CD14-positive monocyte (primary cell): ENCODE results near the gene TNNI3K. TPM values are rescaled to one million over a fixed set of nuclear protein-coding genes. Genes with fewer than 3 reads are reported as not detected.

Experiments used
- DNase-seq, 3 donors: peaks; one replicate each; pipeline ENCODE4 v3.0.0-alpha.2; 2011 to 2022
- H2AFZ ChIP-seq: 2 replicates; pipeline ENCODE4 v1.6.0; 2012; ENCODE audit warnings: mild to moderate bottlenecking, low read depth, low read length, inconsistent platforms; ENCODE audit not compliant: insufficient read depth, poor library complexity, severe bottlenecking
- H3K27ac ChIP-seq, 2 donors: 1 replicate in 1 of 2; 2 replicates in 1 of 2; pipeline ENCODE4 v1.5.1; 2012 to 2013; ENCODE audit warnings: low read length in 2 of 2, control low read depth in 1 of 2, inconsistent platforms in 1 of 2, low read depth in 1 of 2, mild to moderate bottlenecking in 1 of 2
- H3K27me3 ChIP-seq, 2 donors: one replicate each; pipeline versions ENCODE4 v1.6.0 to v1.6.1; 2011 to 2013; ENCODE audit warnings: low read length in 2 of 2; ENCODE audit not compliant: control insufficient read depth in 2 of 2, insufficient read depth in 2 of 2
- H3K36me3 ChIP-seq, 2 donors: replicated peaks in 1 of 2; 1 replicate in 1 of 2; 2 replicates in 1 of 2; pipeline versions ENCODE4 v1.5.1 to v1.6.1; 2012 to 2013; ENCODE audit warnings: low read length in 2 of 2, control low read depth in 1 of 2, inconsistent platforms in 1 of 2, mild to moderate bottlenecking in 1 of 2; ENCODE audit not compliant: insufficient read depth in 2 of 2, control insufficient read depth in 1 of 2
- H3K4me1 ChIP-seq, 2 donors: 1 replicate in 1 of 2; 2 replicates in 1 of 2; pipeline versions ENCODE4 v1.5.1 to v1.6.1; 2012 to 2013; ENCODE audit warnings: low read length in 2 of 2, control low read depth in 1 of 2, inconsistent platforms in 1 of 2, mild to moderate bottlenecking in 1 of 2, moderate library complexity in 1 of 2; ENCODE audit not compliant: insufficient read depth in 2 of 2, control insufficient read depth in 1 of 2
- H3K4me2 ChIP-seq: replicated peaks from 2 replicates; pipeline ENCODE3; 2012; ENCODE audit warnings: low read length, moderate library complexity, mild to moderate bottlenecking; ENCODE audit not compliant: poor library complexity, severe bottlenecking; ENCODE audit errors: extremely low read depth
- H3K4me3 ChIP-seq, 3 experiments: fragments of 200-600 bp in 1 of 3; sonication (generic) in 1 of 3; replicated peaks in 1 of 3; 1 replicate in 2 of 3; 2 replicates in 1 of 3; pipeline ENCODE4 v1.5.1; 2011 to 2013; ENCODE audit warnings: low read length in 3 of 3, mild to moderate bottlenecking in 3 of 3, control low read depth in 2 of 3, low read depth in 2 of 3, inconsistent platforms in 1 of 3, moderate library complexity in 1 of 3
- H3K79me2 ChIP-seq: 2 replicates; pipeline ENCODE4 v1.6.0; 2012; ENCODE audit warnings: mild to moderate bottlenecking, control low read depth, inconsistent platforms, low read length, moderate library complexity; ENCODE audit not compliant: insufficient read depth
- H3K9ac ChIP-seq: 2 replicates; pipeline ENCODE4 v1.6.0; 2017; ENCODE audit warnings: low read length, mild to moderate bottlenecking; ENCODE audit not compliant: insufficient read depth, poor library complexity, severe bottlenecking
- H3K9me3 ChIP-seq, 2 donors: replicated peaks in 1 of 2; 1 replicate in 1 of 2; 2 replicates in 1 of 2; pipeline versions ENCODE4 v1.5.1 to v1.6.1; 2012 to 2013; ENCODE audit warnings: low read length in 2 of 2, control low read depth in 1 of 2; ENCODE audit not compliant: control insufficient read depth in 1 of 2, insufficient read depth in 1 of 2
- H4K20me1 ChIP-seq: 2 replicates; pipeline ENCODE4 v1.6.0; 2012; ENCODE audit warnings: mild to moderate bottlenecking, low read length, control low read depth, moderate library complexity; ENCODE audit not compliant: insufficient read depth
- H3K27ac Mint-ChIP-seq, 7 donors: one replicate each; pipeline ENCODE4 v1.8.0; 2020; ENCODE audit warnings: mild to moderate bottlenecking in 7 of 7, mixed read lengths in 7 of 7, moderate library complexity in 6 of 7, inconsistent platforms in 2 of 7
- H3K27me3 Mint-ChIP-seq, 3 donors: one replicate each; pipeline ENCODE4 v1.8.0; 2021 to 2022; ENCODE audit warnings: low read depth in 3 of 3, mild to moderate bottlenecking in 3 of 3, mixed read lengths in 3 of 3, moderate library complexity in 3 of 3, inconsistent platforms in 1 of 3
- H3K36me3 Mint-ChIP-seq, 2 donors: one replicate each; pipeline ENCODE4 v1.8.0; 2020; ENCODE audit warnings: mixed read lengths in 2 of 2, inconsistent platforms in 1 of 2, mild to moderate bottlenecking in 1 of 2
- H3K4me1 Mint-ChIP-seq: one replicate; pipeline ENCODE4 v1.8.0; 2020; ENCODE audit warnings: mild to moderate bottlenecking, mixed read lengths
- H3K4me3 Mint-ChIP-seq, 2 donors: one replicate each; pipeline ENCODE4 v1.8.0; 2020; ENCODE audit warnings: mild to moderate bottlenecking in 2 of 2, mixed read lengths in 2 of 2, moderate library complexity in 1 of 2
- H3K9me3 Mint-ChIP-seq, 7 donors: one replicate each; pipeline ENCODE4 v1.8.0; 2020 to 2022; ENCODE audit warnings: mixed read lengths in 7 of 7, mild to moderate bottlenecking in 6 of 7, moderate library complexity in 6 of 7, inconsistent platforms in 2 of 7
- CTCF ChIP-seq: fragments of 200-600 bp; IDR thresholded peaks from one replicate; pipeline ENCODE4 v1.8.0; 2022; ENCODE audit warnings: antibody characterized with exemption, mild to moderate bottlenecking
- WGBS: methylation state at CpG from one replicate; pipeline ENCODE4 v1.1.5; 2013; ENCODE audit warnings: missing lambda C conversion rate; ENCODE audit not compliant: insufficient coverage; 5-methylcytosine and 5-hydroxymethylcytosine counted together
- intact Hi-C, 2 donors: fragments of 100-400 bp; cut with micrococcal nuclease; formaldehyde crosslinking; loops; one replicate each; pipeline versions ENCODE4 v1.15.0 to v1.15.1; 2023
- polyA plus RNA-seq, 3 donors: library from polyadenylated mRNA; depleted of rRNA in 1 of 3; unstranded in 2 of 3; stranded (reverse) in 1 of 3; fragments of 300-500 nt in 2 of 3; fragments of >200 nt in 1 of 3; fragmentation: Illumina TruSeq in 2 of 3; gene quantifications; 1 replicate in 2 of 3; 2 replicates in 1 of 3; pipeline ENCODE4 v1.2.3, GENCODE V29; 2012 to 2021

The TNNI3K gene
- polyA plus RNA-seq, 3 donors = 0.51 TPM; not detected in 2

DNA sequence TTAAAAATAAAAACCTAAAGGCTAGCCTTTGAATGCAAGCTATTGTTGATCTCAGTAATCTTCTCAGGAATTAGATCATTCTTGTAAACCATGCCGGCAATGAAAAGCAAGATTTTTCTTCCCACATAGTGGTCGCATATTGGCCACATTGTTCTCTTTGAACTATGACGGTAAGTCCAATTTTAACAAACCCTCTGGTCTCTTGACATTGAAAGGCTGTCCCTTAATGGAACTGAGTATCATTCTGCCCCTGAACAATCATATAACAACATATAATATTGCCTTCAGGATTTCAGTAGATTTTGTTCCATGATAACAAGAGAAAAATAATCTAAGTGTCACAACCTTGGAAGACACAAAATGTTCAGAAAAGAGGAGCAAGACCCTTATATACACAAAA, 1.3 kb downstream of the TNNI3K start:
- H3K4me1 Mint-ChIP-seq = no peaks in the 10 kb centered on the region
- peaks cover 0 to 4% (median 1%) of the 10 kb centered on the region in 7 donors for H3K9me3 Mint-ChIP-seq
- Histone ChIP-seq H4K20me1 (no peaks in the 10 kb centered on the region), H3K9ac (no peak overlapping the region), H3K27me3 (no peaks in the 10 kb centered on the region), H3K36me3 (no peaks in the 10 kb centered on the region), H3K4me1 (no peaks in the 10 kb centered on the region), H3K27ac (no peak overlapping the region), H3K4me3 (no peak overlapping the region), H3K9me3 (no peaks in the 10 kb centered on the region), H2AFZ (no peak overlapping the region), H3K79me2 (no peaks in the 10 kb centered on the region), H3K4me2 (no peak overlapping the region)
- 79% methylated on average over 2 of the region's 3 CpGs for WGBS
- no peaks in the 10 kb centered on the region for H3K36me3 Mint-ChIP-seq
- H3K4me3 Mint-ChIP-seq = no peak overlapping the region
- H3K27me3 Mint-ChIP-seq = no peaks in the 10 kb centered on the region
- DNase-seq = no peak
- TF ChIP-seq CTCF = no peak
- no peak overlapping the region for H3K27ac Mint-ChIP-seq
- intact Hi-C loops = no loop called here

- no peak for TF ChIP-seq CTCF
- Histone ChIP-seq H3K27ac (no peak overlapping the region), H3K9me3 (no peaks in the 10 kb centered on the region), H3K36me3 (no peaks in the 10 kb centered on the region), H3K27me3 (no peaks in the 10 kb centered on the region), H3K9ac (no peak overlapping the region), H2AFZ (no peak overlapping the region), H3K79me2 (no peaks in the 10 kb centered on the region), H3K4me3 (no peak overlapping the region), H4K20me1 (no peaks in the 10 kb centered on the region), H3K4me1 (no peaks in the 10 kb centered on the region), H3K4me2 (no peak overlapping the region)
- no peaks in the 10 kb centered on the region for H3K4me1 Mint-ChIP-seq
- peaks cover 0 to 2% (median 0%) of the 10 kb centered on the region in 3 donors for H3K27me3 Mint-ChIP-seq
- H3K4me3 Mint-ChIP-seq = no peak overlapping the region
- no peak overlapping the region for H3K27ac Mint-ChIP-seq
- WGBS = no CpG with 5 or more reads among the region's 1 CpG
- DNase-seq = no peak
- intact Hi-C loops = no loop called here
- H3K36me3 Mint-ChIP-seq = no peaks in the 10 kb centered on the region
- H3K9me3 Mint-ChIP-seq = peaks cover 2 to 9% (median 6%) of the 10 kb centered on the region in 7 donors
Measured at GRCh38 chr1:74237035-74237434, 1.8 kb downstream of the TNNI3K start.
